ENCODE data around the gene ACOT8.
"Not testable (repeated sequence)": the region's sequence is repeated elsewhere in the genome, so short reads cannot be mapped to it uniquely, and the experiment has no call there.

Gene ACOT8

DNA sequence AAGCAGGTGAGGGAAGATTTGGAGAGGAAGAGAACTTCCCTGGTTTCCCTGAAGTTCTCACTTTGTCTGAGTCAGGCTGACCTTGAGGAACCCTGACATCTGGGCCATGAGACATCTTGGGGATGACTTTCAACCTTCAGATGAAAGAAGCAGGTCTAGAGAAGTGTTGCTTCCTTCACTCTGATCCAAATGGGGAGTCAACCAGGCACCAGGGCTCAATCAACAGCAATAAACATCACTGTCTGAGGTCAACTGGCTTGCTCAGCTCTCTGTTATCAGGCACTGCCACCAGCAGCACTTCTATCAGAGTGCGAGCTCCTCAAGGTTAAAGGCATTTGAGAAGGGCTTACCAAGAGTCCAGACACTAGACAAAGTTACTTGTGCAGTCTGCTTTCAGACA, 6.3 kb downstream of the ACOT8 start:
- no peak for DNase-seq

DNA sequence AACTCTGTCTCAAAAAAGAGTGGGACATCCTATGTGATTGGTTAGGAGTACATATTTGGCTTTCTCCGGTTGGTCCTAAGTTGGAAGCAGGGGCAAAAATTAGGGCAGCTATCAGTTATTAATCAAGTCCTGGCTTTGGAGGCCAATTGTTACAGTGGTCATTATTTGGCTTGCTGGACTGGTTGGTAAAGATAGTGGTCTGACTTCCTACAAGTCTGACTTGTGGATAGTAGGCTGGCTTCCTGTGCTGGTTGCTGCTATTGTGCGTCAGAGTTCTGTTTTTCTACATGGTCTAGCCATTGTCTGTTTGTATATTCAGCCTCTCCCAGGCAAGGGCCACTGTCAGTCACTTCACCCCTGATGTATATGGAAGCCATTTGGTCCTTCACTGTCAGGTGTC, 7.0 kb downstream of the ACOT8 start:
- no peak for DNase-seq

DNA sequence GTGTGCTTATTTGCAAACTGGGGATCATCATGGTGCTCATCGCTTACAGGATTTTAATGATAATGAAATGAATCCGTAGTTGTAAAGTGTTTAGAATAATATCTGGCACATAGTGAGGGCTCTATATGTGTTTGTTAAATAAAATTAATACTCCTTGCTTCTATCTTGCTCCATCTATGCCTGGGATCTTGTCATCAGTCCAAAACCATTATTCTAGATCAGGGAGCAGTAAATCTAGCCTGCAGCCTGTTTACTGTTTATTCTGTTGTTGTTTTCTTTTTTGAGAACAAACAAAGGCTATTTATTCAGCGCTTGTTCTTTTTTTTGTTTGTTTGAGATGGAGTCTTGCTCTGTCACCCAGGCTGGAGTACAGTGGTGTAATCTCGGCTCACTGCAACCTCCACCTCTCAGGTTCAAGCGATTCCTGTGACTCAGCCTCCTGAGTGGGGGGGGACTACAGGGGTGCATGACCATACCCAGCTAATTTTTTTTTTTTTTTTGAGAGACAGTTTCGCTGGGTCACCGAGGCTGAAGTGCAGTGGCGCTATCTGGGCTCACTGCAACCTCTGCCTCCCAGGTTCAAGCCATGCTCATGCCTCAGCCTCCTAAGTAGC, 8.1 kb downstream of the ACOT8 start:
- DNase-seq: no peak

DNA sequence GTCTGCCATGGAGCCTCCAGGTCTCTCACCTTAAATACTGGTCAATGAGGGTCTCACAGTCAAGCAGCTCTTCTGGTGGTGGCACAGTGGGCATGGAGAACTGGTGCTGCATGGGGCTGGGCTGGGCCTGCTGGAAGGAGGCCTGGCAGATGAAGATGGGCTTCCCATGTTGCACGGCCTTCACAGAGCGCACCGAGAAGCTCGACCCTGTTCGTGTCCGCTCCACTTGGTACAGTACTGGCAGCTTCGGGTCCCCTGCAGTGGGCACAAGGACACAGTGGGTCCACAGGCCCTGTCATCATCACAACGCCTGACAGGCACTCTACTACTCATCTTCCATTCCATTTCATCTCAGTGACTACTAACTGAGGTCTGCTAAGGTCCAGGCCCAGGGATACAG, 8.8 kb downstream of the ACOT8 start:
- DNase-seq: no peak

DNA sequence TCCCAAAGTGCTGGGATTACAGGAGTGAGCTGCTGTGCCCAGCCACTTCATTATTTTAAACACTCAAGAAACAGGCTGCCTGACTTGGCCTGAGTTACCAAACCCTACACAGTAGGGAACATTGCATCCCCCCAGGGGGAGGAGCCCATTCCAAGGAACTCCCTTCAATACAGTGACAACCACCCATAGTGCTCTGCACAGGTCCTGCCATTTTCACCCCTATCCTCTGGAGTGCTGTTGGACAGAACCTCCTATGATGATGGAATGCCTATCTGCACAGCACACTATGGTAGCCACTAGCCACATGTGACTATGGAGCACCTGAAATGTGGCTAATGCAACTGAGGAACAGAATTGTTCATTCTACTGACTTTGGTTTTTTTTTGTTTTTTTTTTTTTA, 11.7 kb downstream of the ACOT8 start:
- no peak for DNase-seq

DNA sequence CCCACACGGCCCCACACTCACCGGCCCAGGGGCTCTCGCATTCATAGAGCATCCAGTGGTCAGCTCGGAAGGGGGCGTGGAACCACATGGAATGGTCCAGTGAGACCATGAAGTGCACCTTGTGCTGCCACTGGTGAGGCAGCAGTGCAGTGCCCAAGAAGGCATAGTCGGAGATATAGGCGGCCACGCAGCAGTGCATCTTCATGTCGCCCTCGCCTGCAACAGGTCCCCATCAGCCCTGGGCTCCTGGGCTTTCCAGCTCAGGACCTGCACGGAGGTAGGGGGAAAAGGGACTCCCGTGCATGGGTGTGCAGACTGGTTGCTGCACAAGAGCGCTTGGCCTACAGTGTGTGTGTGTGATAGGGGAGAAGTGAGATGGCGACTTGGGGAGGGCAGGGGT, 13.7 kb downstream of the ACOT8 start:
- DNase-seq: no peak

DNA sequence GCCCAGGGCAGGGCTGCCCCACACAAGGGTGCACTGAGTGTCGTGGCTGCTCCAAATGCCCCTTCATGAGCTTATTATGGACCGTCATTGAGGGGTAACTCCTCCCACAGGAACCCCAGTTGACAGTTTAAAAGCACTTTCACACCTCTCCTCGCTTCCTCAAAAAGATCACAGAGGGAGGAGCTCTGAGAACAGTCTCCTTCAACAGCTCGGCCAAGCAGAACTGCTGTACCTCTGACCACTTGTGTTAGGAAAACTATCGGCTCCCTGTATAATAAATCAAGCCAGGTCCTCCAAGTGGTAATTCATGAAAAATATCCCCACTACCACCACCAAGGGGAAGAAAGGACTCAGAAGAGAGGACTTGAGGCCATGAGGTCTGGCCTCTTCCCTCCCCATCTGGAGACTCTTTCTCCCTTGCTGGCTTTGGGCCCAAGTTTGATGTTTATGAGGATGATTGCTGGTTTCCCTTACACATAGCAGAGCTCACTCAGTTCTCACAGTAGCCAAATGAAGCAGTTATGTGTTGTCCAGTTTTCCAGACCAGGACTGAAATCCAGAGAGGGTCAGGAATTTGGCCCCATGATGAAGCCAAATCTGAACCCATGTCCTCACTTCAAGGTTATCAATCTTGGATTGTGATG, 14.9 kb downstream of the ACOT8 start:
- no peak for DNase-seq

DNA sequence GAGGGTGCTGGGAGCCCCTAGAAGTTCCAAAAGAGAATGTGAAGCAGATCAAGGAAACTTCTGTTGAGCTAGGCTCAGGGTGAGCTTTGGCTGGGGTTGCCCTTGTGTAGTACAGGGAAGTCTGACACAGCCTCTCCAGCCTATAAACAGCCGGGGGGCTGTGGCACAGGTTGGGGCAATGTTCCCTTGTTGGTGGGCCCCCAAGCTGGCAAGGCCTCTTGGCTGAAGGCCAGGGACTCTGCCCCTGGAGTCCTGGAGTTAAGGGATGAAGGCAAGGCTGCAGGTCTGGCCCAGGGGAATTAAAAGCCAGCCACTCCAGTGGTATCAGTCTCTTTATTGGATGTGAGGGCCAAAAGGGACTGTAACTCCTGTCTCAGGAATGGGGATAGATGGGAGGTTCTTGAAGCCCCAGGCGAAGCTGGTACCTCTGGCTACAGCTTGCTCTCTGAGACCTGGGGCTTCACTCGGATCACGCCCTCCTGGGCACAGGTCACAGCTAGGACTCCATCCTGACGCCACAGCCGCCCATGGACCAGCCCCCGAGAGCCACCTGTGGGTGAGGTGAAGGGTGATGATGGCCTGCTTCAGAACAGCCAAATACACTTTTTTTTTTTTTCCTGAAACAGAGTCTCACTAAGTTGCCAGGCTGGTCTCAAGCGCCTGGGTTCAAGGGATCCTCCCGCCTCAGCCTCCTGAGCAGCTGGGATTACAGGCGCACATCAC, 15.6 kb downstream of the ACOT8 start:
- DNase-seq: no peak

DNA sequence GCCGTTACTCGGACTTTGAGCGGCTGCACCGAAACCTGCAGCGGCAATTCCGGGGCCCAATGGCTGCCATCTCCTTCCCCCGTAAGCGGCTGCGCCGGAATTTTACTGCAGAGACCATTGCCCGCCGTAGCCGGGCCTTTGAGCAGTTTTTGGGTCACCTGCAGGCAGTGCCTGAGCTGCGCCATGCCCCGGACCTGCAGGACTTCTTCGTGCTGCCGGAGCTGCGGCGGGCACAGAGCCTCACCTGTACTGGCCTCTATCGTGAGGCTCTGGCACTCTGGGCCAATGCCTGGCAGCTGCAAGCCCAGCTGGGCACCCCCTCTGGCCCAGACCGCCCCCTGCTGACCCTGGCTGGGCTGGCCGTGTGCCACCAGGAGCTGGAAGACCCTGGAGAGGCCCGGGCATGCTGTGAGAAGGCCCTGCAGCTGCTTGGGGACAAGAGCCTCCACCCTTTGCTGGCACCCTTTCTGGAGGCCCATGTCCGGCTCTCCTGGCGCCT, 16.4 kb downstream of the ACOT8 start:
- DNase-seq: no peak

DNA sequence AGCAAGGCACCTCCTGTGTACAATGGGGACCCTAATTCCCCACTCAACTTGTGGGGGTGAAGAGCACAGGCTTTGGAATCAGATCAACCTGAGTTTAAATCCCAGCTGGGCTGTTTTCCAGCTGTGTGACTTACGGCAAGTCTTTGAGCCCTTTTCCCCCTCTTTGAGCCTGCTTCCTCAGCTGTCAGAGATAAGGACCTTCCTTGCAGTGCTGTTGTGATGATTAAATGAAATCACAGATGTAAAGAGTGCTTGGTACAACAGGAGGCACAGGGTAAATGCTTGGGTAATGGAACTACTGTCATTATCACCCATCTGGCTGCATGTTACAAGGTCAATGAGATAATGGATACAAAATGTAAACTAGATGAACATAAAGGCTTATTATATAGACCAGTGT, 20.4 kb downstream of the ACOT8 start:
- no peak for DNase-seq

DNA sequence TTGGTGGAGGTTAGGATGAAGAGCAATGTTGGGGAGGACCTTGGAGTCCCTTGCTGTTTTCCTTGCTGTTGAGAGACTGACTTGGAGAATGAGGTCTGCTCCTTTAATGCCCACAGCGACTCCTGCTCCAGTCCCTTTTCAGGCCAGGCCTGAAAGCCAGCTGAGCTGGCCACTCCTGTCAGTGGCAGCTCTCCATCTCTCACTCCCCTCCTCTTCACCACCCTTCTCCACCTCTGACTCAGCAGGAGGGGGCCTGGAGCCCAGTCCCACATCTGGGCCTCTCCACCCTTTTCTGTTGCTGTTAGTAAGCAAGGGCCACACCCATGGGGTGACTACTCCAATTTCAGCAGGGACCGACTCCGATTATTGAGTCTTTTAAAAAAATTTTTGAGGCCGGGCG, 21.4 kb downstream of the ACOT8 start:
- no peak for DNase-seq

DNA sequence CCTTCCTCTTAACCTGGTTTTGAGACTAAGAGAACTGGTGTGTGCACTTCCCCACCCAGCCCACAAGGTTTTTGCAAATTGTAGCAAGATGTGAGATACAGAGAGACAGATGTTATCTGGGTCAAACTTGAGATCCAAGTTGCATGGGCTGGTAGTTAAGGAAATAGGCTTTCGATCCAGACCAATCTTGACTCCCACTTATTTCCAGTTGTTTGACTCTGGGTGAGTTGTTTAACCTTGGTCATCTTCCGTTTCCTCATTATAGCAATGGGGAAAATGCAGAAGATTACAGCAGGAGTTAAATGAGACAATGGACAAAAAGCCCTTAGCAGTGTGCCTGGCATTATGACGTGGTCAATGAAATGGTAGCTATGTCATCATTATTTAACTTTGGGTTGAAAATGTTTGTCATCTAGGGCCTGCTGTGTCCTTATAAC, 21.8 kb downstream of the ACOT8 start:
- DNase-seq: no peak

DNA sequence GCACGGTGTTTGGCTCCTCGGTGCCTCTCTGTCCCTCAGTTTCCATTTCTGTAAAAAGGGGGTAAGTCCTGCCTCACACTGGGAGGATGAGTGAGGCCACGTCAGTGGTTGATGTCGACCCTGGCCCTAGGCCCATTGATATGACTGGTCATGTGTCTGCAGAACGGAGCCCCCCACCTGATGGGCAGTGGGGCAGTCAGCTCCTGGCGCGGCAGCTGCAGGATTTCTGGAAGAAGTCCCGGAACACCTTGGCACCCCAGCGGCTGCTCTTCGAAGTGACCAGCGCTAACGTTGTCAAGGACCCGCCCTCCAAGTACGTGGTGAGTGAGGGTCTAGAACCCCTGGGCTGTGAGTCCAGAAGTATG, 22.4 kb downstream of the ACOT8 start:
- no peak for DNase-seq

DNA sequence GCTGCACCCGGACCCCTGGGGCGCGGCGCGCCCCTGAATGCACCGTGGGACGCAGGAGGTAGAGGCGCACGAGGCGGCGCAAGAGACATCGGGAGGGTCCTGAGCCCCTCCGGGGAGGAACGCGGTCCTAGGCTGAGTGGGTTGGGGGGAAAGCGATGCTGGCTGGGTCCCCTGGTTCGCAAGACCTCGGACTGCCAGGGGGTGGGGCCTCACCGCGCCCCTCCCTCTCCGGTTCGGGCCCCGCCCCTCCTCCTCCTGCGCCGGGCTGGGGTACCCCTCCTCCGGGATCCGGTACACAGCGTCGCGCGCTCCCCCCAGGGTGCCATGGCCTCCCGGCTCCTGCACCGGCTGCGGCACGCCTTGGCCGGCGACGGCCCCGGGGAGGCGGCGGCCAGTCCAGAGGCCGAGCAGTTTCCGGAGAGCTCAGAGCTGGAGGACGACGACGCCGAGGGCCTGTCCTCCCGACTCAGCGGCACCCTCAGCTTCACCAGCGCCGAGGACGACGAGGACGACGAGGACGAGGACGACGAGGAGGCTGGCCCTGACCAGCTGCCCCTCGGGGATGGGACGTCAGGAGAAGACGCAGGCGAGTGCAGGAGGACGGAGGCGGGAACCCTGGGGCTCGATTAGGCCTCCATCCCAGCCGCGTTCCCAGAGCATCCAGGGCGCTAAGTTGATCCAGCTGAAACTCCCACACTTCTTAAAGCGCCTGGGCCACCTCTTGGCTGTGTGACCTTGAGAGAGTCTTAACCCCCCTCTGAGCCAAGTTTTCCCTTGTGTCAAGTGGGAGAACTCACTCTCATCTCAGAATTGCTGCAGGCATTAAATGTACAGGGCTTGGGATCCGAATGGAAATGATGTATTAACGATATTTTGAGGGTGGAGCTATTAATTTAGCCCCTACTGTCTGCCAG, 23.1 kb downstream of the ACOT8 start:
- DNase-seq: peak in 1 of 2 experiments; percentile 48

DNA sequence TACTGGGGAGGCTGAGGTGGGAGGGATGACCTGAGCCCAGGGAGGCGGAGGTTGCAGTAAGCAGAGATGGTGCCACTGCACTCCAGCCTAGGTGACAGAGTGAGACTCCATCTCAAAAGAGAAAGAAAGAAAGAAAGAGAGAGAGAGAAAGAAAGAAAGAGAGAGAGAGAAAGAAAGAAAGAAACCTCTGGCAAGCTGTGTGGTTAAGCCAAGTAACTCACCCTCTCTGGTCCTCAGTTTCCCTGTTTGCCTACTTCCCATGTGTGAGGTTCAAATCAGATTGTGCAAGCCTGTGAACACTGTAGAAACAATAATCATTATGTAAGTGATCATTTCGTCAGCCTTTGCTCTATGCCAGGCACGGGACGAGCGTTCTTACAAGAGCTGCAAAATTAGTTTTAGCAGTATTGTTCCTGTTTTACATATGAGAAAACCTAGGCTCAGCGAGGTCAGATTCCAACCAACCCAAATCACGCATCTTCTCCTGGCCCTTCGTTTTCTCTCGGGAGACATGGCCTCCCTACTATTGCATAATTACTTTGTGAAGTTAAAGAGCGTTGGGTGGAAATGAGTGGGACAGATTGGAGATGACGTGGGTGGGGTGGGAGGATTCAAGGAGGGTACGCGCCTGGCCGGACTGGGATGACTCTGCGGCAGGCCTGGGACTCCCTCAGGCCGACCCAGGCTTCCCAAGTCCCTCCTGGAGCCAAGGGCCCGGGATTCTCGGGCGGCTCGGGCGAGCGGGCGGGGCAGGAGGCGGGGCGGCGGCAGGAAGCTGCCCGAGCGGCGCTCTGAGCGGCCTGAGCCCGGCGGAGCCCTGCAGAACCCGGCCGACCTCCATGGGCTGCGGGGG, 23.9 kb downstream of the ACOT8 start, which contains the start of gene SNX21:
Gene SNX21, plus strand, starts transcription at position 770 of the 853 bp plus-strand sequence. CDS start 121 bp downstream, outside the sequence.
- DNase-seq: peak in 1 of 2 experiments; percentile 14

DNA sequence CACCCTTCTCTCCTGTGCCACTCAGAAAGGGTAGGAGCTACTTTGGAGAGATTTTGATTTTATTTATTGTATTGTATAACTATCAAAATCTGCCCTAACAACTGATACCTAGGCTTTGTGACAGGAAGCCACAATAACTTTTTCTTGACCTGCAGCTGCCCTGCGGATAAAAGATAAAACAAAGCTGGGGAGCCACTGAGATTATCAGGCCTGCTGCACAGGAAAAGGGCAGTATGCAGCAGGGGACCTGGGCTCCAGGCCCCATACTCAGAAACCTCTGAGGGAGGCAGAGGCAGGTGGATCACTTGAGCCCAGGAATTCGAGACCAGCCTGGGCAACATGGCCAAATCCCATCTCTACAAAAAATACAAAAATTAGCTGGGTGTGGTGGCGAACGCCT, 24.6 kb downstream of the ACOT8 start:
- no peak for DNase-seq

DNA sequence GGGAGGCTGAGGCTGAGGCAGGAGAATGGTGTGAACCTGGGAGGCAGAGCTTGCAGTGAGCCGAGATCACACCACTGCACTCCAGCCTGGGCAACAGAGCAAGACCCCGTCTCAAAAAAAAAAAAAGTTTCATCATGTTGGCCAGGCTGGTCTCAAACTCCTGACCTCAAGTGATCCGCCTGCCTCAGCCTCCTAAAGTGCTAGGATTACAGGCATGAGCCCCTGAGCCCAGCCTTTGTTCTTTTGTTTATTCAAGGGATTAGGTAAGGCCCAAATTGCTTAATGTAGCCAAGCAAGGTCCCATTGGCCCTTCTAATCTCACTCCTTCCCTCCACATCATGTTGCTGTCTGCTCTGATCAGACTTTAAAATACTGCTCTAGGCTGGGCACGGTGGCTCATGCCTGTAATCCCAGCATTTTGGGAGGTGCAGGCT, 27.5 kb downstream of the ACOT8 start:
- not testable (repeated sequence) for DNase-seq

DNA sequence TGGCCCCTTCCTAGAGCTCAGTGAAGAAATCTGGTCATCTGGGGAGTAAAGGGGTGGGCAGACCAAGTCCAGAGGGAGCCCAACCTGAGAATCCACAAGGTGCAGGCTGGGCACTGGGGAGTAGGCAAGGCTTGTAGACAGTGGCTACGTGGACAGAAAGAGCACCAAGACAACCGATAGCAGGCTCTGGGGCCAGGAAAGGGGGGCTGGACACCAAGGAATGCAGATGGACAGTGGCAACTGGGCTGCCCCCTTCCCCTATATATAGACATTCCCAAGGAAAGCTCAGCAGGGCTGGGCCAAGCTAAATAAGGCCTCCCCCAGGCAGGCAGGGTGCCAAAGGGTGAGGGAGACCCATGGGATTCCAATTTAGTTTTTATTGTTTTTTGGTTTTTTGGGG, 28.6 kb downstream of the ACOT8 start:
- DNase-seq: no peak

DNA sequence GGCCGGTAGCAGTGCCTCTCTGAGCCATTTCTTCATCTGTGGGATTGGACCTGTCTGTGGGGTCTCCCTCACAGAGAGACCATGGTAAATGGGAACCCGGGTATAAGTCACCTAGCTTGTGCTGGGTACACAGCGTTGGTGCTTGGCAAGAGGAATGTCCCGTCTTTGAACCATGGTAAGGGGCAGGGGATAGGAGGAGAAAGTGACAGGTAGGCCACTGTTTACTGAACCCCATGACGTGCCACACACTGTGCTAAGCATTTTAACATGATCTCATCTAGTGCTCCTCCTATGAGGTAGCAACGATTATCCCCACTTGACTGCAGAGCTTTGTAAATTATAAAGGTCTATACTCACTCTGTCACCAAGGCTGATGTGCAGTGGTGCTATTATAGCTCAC, 29.5 kb downstream of the ACOT8 start:
- no peak for DNase-seq

DNA sequence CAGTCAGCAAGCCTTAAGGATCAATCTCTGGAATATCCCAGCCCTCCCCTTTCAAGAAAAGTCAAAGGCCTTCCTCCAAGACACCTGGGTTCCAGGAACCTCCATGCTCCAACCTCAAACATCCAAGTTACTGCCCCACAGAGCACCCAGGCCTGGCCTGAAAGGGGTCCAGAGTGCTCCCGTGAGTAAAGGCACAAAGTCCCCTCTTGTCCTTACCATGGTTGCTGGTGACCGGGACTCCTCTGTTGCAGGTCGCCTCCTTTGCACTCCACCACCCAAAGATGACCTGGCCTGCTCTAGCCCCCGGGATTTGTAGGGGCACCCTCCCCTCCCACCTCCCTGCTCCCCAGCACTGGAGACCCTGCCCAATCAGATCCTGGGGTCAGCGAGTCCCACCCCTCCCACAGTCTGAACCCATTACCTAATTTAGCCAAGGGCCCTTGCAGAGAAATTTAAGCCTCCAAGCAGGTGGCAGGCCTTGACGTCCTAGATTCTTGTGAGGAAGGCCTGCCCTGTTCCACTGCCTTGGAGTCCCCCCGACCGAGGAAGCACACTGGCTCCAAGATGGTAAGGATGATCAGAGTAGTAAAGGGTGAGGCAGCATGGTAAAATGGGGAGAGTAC, 30.1 kb downstream of the ACOT8 start, which contains the start of gene TNNC2:
Gene TNNC2, minus strand, starts transcription at position 283 of the 623 bp plus-strand sequence. Its CDS starts 64 bp downstream, at position 219.
- no peak for DNase-seq

DNA sequence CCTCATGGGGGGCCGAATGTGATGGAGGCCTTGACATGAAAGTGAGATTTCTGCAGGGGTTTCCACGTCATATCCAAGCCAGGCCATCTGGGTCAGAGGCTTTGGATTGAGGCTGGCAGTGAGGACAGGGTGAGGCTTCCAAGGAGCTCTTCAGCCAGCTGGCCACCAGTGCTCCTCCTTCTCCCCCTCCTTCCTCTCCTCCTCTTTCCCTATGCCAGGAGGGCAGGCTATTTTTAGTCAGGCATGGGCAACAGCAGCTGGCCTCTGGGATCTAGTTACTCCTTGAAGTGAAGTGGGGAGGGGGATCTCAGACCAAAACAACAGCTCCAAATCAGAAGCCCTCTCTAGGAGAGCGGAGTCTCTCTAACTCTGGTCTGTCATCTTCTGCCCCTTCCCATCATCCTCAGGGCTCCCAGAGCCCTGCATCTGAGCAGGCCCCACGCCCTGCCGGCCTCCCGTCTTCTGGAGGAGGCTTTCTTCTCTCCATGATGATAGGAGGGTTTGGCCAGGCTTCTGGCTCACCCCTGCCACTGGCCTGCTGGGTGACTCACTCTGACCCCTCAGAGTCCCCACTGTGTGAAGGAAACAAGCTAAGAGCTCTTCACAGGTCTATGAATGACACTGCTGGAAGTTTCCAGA, 30.7 kb downstream of the ACOT8 start:
- peak; percentile 55 to 57 for DNase-seq

All from cerebellar nuclear complex (tissue), 1 donor.